ENCODE measurements around the gene TSPAN5. TPM values are rescaled to one million over a fixed set of nuclear protein-coding genes. Genes with fewer than 3 reads are reported as not detected.

Gene TSPAN5
- total RNA-seq, 1 experiment from 2014 or later: 18.5 TPM

DNA sequence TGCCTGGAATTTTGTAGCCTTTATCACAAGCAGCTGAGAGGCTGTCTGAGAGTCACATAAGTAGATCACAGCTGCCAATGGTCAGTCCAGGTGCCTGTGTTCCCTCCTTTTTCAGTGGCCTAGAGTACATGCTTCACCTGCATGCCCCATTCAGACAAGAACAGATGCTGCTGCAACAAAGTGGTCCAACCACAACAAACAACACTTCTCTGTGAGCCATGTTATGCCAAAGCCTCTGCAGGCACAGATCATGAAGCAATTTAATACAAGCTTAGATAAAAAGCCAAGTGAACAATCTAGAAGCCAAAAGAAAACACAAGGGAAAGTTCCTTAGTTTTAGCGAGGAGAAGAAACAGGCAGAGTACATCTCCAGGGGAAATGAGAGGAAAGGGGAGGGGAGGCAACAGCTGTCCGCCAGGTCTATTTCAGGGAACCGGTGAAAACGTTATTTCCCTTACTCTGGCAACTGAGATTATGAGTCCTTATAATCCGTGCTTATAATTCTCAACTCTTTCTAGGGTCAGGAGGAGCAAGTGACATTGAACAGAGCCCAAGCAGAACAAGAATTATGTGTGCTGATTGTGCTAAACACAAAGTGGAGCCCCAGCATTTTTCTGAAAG lies 92.6 kb downstream of the TSPAN5 start:
- ChIA-PET POLR2A (interaction anchor here (0.9 kb wide), 1 partner anchor 57 kb away, joined by 4 read pairs; no protein-coding TSS in a partner anchor), CTCF (interaction anchor here (0.6 kb wide), 1 partner anchor 175 kb away, joined by 3 read pairs; no protein-coding TSS in a partner anchor)
- no peaks in the 10 kb centered on the region for H3K4me1 Mint-ChIP-seq (ENCODE audit: insufficient read depth, unreplicated experiment)
- no peak for DNase-seq (ENCODE audit: unreplicated experiment)
- H3K27me3 Mint-ChIP-seq (ENCODE audit: insufficient read depth, unreplicated experiment): no peaks in the 10 kb centered on the region
- no TSS peak for BruUV-seq (replicated peaks)
- H3K36me3 Mint-ChIP-seq (ENCODE audit: insufficient read depth, unreplicated experiment): no peaks in the 10 kb centered on the region
- H3K9me3 Mint-ChIP-seq (ENCODE audit: unreplicated experiment): peaks cover 9% of the 10 kb centered on the region
- intact Hi-C loops (cut with micrococcal nuclease): no loop called here
- no peak overlapping the region for H3K27ac Mint-ChIP-seq (ENCODE audit: low read depth, unreplicated experiment)
- H3K4me3 Mint-ChIP-seq (ENCODE audit: unreplicated experiment): no peak overlapping the region
- TF ChIP-seq, protein P1, sequence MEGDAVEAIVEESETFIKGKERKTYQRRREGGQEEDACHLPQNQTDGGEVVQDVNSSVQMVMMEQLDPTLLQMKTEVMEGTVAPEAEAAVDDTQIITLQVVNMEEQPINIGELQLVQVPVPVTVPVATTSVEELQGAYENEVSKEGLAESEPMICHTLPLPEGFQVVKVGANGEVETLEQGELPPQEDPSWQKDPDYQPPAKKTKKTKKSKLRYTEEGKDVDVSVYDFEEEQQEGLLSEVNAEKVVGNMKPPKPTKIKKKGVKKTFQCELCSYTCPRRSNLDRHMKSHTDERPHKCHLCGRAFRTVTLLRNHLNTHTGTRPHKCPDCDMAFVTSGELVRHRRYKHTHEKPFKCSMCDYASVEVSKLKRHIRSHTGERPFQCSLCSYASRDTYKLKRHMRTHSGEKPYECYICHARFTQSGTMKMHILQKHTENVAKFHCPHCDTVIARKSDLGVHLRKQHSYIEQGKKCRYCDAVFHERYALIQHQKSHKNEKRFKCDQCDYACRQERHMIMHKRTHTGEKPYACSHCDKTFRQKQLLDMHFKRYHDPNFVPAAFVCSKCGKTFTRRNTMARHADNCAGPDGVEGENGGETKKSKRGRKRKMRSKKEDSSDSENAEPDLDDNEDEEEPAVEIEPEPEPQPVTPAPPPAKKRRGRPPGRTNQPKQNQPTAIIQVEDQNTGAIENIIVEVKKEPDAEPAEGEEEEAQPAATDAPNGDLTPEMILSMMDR (IDR thresholded peaks at IDR 0.05; ENCODE audit: unreplicated experiment): no peak

DNA sequence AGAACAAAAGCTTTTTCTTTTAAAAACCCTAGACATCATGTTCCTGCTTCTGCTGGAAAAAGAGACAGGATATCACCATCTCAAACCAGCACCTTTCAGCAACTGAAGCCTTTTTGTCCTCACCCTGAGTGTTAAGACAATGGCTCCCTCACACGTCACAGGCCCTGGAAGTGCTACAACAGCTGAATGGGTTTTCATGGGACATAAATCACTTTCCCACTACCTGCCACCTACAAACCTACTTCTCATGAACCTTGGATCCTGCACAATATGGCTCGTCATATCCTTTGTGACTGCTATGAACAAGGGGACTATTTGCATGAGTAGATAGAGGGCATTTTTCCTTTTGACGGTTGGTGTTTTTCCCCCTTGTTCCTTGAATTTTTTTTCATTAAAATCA lies 93.6 kb downstream of the TSPAN5 start:
- Mint-ChIP-seq H3K9me3 (ENCODE audit: unreplicated experiment) (peaks cover 9% of the 10 kb centered on the region), H3K36me3 (ENCODE audit: insufficient read depth, unreplicated experiment) (no peaks in the 10 kb centered on the region), H3K4me3 (ENCODE audit: unreplicated experiment) (no peak overlapping the region), H3K27ac (ENCODE audit: low read depth, unreplicated experiment) (no peak overlapping the region), H3K4me1 (ENCODE audit: insufficient read depth, unreplicated experiment) (no peaks in the 10 kb centered on the region), H3K27me3 (ENCODE audit: insufficient read depth, unreplicated experiment) (no peaks in the 10 kb centered on the region)
- ChIA-PET POLR2A (interaction anchor here (0.7 kb wide), 1 partner anchor 59 kb away, joined by 3 read pairs; no protein-coding TSS in a partner anchor), CTCF (interaction anchor here (0.6 kb wide), 1 partner anchor 174 kb away, joined by 3 read pairs; no protein-coding TSS in a partner anchor)
- TF ChIP-seq, protein P1 (IDR thresholded peaks at IDR 0.05; ENCODE audit: unreplicated experiment): no peak
- intact Hi-C loops (cut with micrococcal nuclease): no loop called here
- no peak for DNase-seq (ENCODE audit: unreplicated experiment)
- BruUV-seq (replicated peaks): no TSS peak

DNA sequence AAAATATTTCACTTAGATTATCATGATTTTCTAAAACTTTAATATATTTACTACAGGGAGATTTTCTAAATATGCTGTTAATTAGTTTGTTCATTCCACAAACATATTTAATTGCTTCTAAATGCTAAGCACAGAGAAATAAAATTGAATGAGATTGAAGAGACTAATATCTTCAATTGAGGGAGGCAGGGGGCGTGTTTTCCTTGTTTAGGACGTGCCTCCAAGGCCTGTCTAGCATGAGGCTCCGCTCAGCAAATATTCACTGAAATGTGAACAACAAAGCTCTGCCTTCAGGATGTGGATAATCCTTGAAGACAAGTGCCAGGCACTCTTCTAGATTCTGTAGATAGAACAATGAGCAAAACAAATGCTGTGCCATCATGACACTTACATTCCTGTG lies 98.1 kb downstream of the TSPAN5 start:
- no peaks in the 10 kb centered on the region for H3K27me3 Mint-ChIP-seq (ENCODE audit: insufficient read depth, unreplicated experiment)
- H3K27ac Mint-ChIP-seq (ENCODE audit: low read depth, unreplicated experiment): no peak overlapping the region
- BruUV-seq (replicated peaks): no TSS peak

DNA sequence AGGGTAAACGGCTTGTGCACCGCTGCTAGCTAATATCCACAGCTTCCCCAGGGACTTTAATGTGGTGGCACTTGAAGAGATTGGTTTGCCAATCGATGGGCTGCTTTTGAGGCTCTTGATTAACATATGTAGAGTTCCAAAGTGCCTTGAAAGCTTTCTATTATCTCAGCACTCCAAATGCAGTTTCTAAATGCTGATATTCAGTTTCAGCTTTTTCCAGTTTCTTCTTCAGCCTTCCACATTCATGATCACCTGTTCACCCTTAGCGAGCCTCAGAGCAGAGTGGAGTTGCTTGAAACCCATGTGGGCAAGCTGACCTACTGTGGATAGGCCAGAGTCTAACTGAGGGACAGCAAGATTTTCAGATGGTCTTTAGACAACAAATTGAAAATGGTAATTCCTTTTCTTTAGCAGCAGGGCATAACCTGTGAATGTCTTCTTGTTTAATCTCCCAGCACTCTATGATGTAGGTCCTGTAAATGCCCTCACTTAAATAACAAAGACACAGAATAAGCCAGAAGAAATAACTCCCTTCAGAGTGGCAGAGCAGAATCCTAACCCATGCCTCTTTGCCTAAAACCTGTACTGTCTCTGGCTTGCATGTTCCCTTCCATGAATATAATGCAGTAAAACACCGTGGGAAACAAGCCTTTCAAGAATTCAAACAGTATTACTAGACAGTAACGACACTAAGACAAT lies 99.8 kb downstream of the TSPAN5 start:
- no TSS peak for BruUV-seq (replicated peaks)

More for the DNA sequence above, 98.1 kb downstream of the TSPAN5 start:
- ChIA-PET POLR2A (no interaction called here), CTCF (interaction anchor here (1.0 kb wide), 1 partner anchor 9 kb away, joined by 4 read pairs; no protein-coding TSS in a partner anchor)
- Mint-ChIP-seq H3K9me3 (ENCODE audit: unreplicated experiment) (peaks cover 9% of the 10 kb centered on the region), H3K4me3 (ENCODE audit: unreplicated experiment) (no peak overlapping the region), H3K36me3 (ENCODE audit: insufficient read depth, unreplicated experiment) (no peaks in the 10 kb centered on the region), H3K4me1 (ENCODE audit: insufficient read depth, unreplicated experiment) (peaks cover 11% of the 10 kb centered on the region)
- intact Hi-C loops (cut with micrococcal nuclease): no loop called here
- TF ChIP-seq, protein P1 (IDR thresholded peaks at IDR 0.05; ENCODE audit: unreplicated experiment): no peak
- no peak for DNase-seq (ENCODE audit: unreplicated experiment)

More for the DNA sequence above, 99.8 kb downstream of the TSPAN5 start:
- POLR2A ChIA-PET: no interaction called here
- H3K27ac Mint-ChIP-seq (ENCODE audit: low read depth, unreplicated experiment): no peak overlapping the region
- H3K27me3 Mint-ChIP-seq (ENCODE audit: insufficient read depth, unreplicated experiment): no peaks in the 10 kb centered on the region
- TF ChIP-seq, protein P1 (IDR thresholded peaks at IDR 0.05; ENCODE audit: unreplicated experiment): no peak
- H3K4me1 Mint-ChIP-seq (ENCODE audit: insufficient read depth, unreplicated experiment): peaks cover 11% of the 10 kb centered on the region
- intact Hi-C loops (cut with micrococcal nuclease): no loop called here
- peaks cover 9% of the 10 kb centered on the region for H3K9me3 Mint-ChIP-seq (ENCODE audit: unreplicated experiment)
- H3K36me3 Mint-ChIP-seq (ENCODE audit: insufficient read depth, unreplicated experiment): no peaks in the 10 kb centered on the region
- DNase-seq (ENCODE audit: unreplicated experiment): no peak
- H3K4me3 Mint-ChIP-seq (ENCODE audit: unreplicated experiment): no peak overlapping the region
- CTCF ChIA-PET: interaction anchor here (1.0 kb wide), 1 partner anchor 102 kb away, joined by 3 read pairs; no protein-coding TSS in a partner anchor

Data from MCF 10A (cell line).